ENCODE measurements around the gene TMEM59.

Gene TMEM59

DNA sequence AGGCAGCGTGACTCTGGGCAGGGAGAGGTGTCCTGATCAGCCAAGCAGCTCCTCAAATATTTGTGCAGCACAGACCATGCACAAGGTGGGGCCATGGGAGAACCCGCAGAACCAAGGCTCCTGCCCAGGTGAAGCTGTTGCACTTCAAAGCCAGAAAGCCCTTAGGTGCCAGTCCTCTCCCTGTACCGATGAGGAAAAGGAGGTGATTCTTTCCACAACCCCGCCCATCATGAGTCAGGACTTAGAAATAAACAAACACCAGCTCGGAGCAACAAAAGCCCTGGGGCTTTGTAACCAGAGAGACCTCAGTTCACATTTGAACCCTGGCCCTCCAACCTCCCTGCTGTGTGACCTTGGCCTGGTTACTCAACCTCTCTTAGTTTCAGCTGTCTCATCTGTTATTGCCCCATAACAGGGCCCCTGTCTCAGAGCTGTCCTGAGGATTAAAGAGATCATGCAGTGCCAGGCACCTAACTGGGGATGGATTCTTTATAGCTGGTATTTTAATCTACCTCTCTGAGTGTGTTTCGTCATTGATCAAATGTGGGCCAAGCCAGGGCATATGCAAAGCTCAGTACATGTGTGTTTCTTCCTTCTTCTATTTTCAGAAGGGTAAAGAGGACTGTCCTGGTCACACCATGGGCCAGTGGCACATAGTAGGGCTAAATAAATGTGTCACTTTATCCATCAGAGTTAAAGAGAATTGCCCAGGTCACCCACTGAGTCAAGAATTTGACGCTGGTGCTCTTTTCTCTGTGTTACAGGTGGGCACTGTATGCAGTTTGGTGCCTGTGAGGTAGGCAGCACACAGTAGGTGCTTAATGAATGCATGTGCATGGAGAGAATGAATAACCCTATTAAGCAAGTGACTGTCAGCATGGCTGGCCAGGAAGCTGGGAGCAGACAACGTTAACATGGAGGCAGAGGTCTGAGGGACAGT, 36.4 kb downstream of the TMEM59 start:
- no peak for TF ChIP-seq ZBTB7A (IDR thresholded peaks at IDR 0.05; ENCODE audit: low read depth)
- no peak for TF ChIP-seq FOXM1 (IDR thresholded peaks at IDR 0.05; ENCODE audit: borderline replicate concordance, low read depth)
- TF ChIP-seq CREB1 (IDR thresholded peaks at IDR 0.05; ENCODE audit: low read depth) = no peak
- TF ChIP-seq TAF1 (IDR thresholded peaks at IDR 0.05; ENCODE audit: low read depth) = no peak
- TF ChIP-seq YY1 (IDR thresholded peaks at IDR 0.05; ENCODE audit: low read depth) = no peak
- TF ChIP-seq NFIC (IDR thresholded peaks at IDR 0.05) = no peak
- TF ChIP-seq TCF12 (IDR thresholded peaks at IDR 0.05; ENCODE audit: low read depth) = no peak
- no peak for TF ChIP-seq RAD21 (IDR thresholded peaks at IDR 0.05; ENCODE audit: low read depth)
- TF ChIP-seq EGR1 (IDR thresholded peaks at IDR 0.05) = no peak
- TF ChIP-seq, protein P1, sequence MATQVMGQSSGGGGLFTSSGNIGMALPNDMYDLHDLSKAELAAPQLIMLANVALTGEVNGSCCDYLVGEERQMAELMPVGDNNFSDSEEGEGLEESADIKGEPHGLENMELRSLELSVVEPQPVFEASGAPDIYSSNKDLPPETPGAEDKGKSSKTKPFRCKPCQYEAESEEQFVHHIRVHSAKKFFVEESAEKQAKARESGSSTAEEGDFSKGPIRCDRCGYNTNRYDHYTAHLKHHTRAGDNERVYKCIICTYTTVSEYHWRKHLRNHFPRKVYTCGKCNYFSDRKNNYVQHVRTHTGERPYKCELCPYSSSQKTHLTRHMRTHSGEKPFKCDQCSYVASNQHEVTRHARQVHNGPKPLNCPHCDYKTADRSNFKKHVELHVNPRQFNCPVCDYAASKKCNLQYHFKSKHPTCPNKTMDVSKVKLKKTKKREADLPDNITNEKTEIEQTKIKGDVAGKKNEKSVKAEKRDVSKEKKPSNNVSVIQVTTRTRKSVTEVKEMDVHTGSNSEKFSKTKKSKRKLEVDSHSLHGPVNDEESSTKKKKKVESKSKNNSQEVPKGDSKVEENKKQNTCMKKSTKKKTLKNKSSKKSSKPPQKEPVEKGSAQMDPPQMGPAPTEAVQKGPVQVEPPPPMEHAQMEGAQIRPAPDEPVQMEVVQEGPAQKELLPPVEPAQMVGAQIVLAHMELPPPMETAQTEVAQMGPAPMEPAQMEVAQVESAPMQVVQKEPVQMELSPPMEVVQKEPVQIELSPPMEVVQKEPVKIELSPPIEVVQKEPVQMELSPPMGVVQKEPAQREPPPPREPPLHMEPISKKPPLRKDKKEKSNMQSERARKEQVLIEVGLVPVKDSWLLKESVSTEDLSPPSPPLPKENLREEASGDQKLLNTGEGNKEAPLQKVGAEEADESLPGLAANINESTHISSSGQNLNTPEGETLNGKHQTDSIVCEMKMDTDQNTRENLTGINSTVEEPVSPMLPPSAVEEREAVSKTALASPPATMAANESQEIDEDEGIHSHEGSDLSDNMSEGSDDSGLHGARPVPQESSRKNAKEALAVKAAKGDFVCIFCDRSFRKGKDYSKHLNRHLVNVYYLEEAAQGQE (IDR thresholded peaks at IDR 0.05; ENCODE audit: low read depth) = no peak
- no peak for TF ChIP-seq USF1 (IDR thresholded peaks at IDR 0.05)
- no peak for TF ChIP-seq MAX (IDR thresholded peaks at IDR 0.05)
- TF ChIP-seq CEBPB (IDR thresholded peaks at IDR 0.05) = no peak
- no peak for TF ChIP-seq EP300 (IDR thresholded peaks at IDR 0.05; ENCODE audit: borderline replicate concordance)
- no peak for TF ChIP-seq TEAD4 (IDR thresholded peaks at IDR 0.05)

DNA sequence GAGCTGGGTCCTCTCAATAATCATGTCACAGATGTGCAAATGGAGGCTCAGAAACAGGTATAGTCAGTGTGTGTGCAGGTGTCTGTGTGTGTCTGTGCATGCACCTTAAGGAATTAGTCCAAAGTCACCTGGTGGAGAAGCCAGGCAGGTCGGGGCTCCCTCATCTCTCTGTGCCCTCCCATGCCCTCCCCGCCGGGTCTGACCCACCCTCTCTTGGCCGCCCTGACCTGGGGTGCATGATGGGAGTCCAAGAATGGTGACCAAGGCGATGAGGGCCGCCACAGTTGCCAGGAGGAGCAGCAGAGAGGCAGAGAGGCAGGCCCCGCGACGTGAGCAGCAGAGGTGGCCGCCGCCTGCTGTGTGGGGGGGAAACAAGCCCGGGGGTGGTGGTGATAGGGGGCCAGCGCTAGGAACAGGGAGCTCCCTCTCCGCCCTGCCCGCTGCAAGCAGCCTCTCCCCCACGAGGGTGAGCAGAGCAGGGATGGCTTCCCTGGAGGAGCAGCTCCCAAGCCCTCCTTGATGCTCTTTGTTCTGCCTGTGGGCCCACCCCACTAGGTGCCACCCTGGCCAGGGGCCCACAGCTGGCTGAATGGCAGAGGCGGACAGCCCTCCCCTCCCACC, 38.9 kb downstream of the TMEM59 start:
- TF ChIP-seq TCF12 (IDR thresholded peaks at IDR 0.05; ENCODE audit: low read depth) (no peak), USF1 (IDR thresholded peaks at IDR 0.05) (no peak), TEAD4 (IDR thresholded peaks at IDR 0.05) (no peak), MAX (IDR thresholded peaks at IDR 0.05) (no peak), ZBTB7A (IDR thresholded peaks at IDR 0.05; ENCODE audit: low read depth) (no peak)
- TF ChIP-seq, protein P1 (IDR thresholded peaks at IDR 0.05; ENCODE audit: low read depth) = no peak

DNA sequence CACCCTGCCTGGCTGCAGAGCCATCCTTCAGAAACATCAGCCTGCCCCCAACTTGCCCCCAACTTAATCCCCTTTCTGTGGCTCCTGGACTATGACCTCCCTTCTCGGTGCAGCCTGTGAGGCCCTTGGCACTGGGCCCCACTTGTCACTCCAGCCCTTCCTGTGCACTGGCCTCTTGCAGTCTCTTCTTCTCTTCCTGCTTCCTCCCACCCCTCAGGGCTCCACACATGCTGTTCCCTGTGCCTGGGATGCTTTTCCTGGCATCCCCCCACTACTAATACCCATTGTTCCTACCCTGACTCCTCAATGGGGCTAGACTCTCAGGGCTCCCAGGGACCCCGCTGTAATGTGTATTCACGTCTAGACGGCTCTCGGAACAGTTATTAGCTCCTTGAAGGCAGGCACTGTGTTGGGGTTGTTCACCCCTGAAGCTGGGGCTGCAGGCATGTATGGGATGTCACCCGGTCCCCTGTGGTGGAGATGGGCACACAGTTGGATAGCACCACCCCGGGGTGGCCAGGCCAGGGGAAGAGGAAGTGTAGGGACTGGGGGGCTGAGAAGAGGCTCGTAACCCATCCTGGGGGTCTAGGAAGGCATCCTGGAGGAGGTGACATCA, 39.5 kb downstream of the TMEM59 start:
- TF ChIP-seq RAD21 (IDR thresholded peaks at IDR 0.05; ENCODE audit: low read depth) = no peak
- no peak for TF ChIP-seq MAX (IDR thresholded peaks at IDR 0.05)

DNA sequence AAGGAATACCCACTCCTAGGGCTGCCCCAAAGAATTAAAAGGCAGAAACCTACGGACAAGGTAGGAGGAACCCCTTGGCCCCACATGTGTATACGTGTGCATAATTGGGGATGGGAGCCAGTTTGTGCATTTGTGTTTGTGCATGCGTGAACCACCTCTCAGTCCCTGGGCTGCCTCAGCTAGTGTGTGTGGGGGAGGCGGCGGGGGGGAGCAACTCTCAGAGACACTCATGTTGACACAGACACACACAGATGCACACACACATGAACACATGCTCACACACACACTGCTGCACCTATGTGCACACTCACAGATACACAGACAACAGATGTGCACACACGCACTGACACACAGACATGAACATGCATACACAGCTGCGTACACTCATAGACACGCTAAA, 40.1 kb downstream of the TMEM59 start:
- TF ChIP-seq CEBPB (IDR thresholded peaks at IDR 0.05) = no peak
- TF ChIP-seq TAF1 (IDR thresholded peaks at IDR 0.05; ENCODE audit: low read depth) = no peak
- TF ChIP-seq, protein P1 (IDR thresholded peaks at IDR 0.05; ENCODE audit: low read depth) = no peak
- TF ChIP-seq MAX (IDR thresholded peaks at IDR 0.05) = no peak
- TF ChIP-seq FOXM1 (IDR thresholded peaks at IDR 0.05; ENCODE audit: borderline replicate concordance, low read depth) = no peak
- TF ChIP-seq TCF12 (IDR thresholded peaks at IDR 0.05; ENCODE audit: low read depth) = no peak
- no peak for TF ChIP-seq EGR1 (IDR thresholded peaks at IDR 0.05)
- no peak for TF ChIP-seq USF1 (IDR thresholded peaks at IDR 0.05)
- no peak for TF ChIP-seq TEAD4 (IDR thresholded peaks at IDR 0.05)
- no peak for TF ChIP-seq CREB1 (IDR thresholded peaks at IDR 0.05; ENCODE audit: low read depth)
- no peak for TF ChIP-seq EP300 (IDR thresholded peaks at IDR 0.05; ENCODE audit: borderline replicate concordance)
- no peak for TF ChIP-seq ZBTB7A (IDR thresholded peaks at IDR 0.05; ENCODE audit: low read depth)
- no peak for TF ChIP-seq RAD21 (IDR thresholded peaks at IDR 0.05; ENCODE audit: low read depth)
- TF ChIP-seq NFIC (IDR thresholded peaks at IDR 0.05) = no peak
- no peak for TF ChIP-seq YY1 (IDR thresholded peaks at IDR 0.05; ENCODE audit: low read depth)
